Measurements from ENCODE around the gene GLIPR2. TPM values are rescaled to one million over a fixed set of nuclear protein-coding genes. Genes with fewer than 3 reads are reported as not detected.

GLIPR2 gene
- total RNA-seq, 1 experiment from 2014 or later: 0.96 TPM

- H3K27me3 Mint-ChIP-seq (ENCODE audit: insufficient read depth, unreplicated experiment): peaks cover 23% of the 10 kb centered on the region
- BruUV-seq (replicated peaks): no TSS peak
- peaks cover 4% of the 10 kb centered on the region for H3K4me1 Mint-ChIP-seq (ENCODE audit: insufficient read depth, unreplicated experiment)
- TF ChIP-seq CTCF (IDR thresholded peaks at IDR 0.05; ENCODE audit: unreplicated experiment): no peak
- DNase-seq (ENCODE audit: unreplicated experiment): no peak
- ChIA-PET CTCF (interaction anchor here (1.2 to 2.1 kb wide), 3 partner anchors 8 to 137 kb away, joined by 3 to 5 read pairs (median 3); no protein-coding TSS in a partner anchor), POLR2A (no interaction called here)
- no peak overlapping the region for H3K27ac Mint-ChIP-seq (ENCODE audit: low read depth, unreplicated experiment)
- no peak overlapping the region for H3K4me3 Mint-ChIP-seq (ENCODE audit: unreplicated experiment)
- H3K36me3 Mint-ChIP-seq (ENCODE audit: insufficient read depth, unreplicated experiment): no peaks in the 10 kb centered on the region
- intact Hi-C loops (cut with micrococcal nuclease): no loop called here
- H3K9me3 Mint-ChIP-seq (ENCODE audit: unreplicated experiment): peaks cover 11% of the 10 kb centered on the region
Measured at GRCh38 chr9:36144309-36145232, 8.0 kb downstream of the GLIPR2 start.

GRCh38 chr9:36145970-36146369 lies 9.4 kb downstream of the GLIPR2 start:
- BruUV-seq (replicated peaks): no TSS peak
- peaks cover 4% of the 10 kb centered on the region for H3K4me1 Mint-ChIP-seq (ENCODE audit: insufficient read depth, unreplicated experiment)
- TF ChIP-seq CTCF (IDR thresholded peaks at IDR 0.05; ENCODE audit: unreplicated experiment): no peak
- no peak for DNase-seq (ENCODE audit: unreplicated experiment)
- H3K9me3 Mint-ChIP-seq (ENCODE audit: unreplicated experiment): peaks cover 11% of the 10 kb centered on the region
- intact Hi-C loops (cut with micrococcal nuclease): no loop called here
- no peak overlapping the region for H3K27ac Mint-ChIP-seq (ENCODE audit: low read depth, unreplicated experiment)
- ChIA-PET CTCF (no interaction called here), POLR2A (no interaction called here)
- H3K4me3 Mint-ChIP-seq (ENCODE audit: unreplicated experiment): no peak overlapping the region
- H3K27me3 Mint-ChIP-seq (ENCODE audit: insufficient read depth, unreplicated experiment): peaks cover 23% of the 10 kb centered on the region
- no peaks in the 10 kb centered on the region for H3K36me3 Mint-ChIP-seq (ENCODE audit: insufficient read depth, unreplicated experiment)

GRCh38 chr9:36146651-36147050 lies 10.1 kb downstream of the GLIPR2 start:
- CTCF ChIA-PET: interaction anchor here (2.9 kb wide), 1 partner anchor 20 kb away, joined by 20 read pairs; no protein-coding TSS in a partner anchor
- H3K27ac Mint-ChIP-seq (ENCODE audit: low read depth, unreplicated experiment): no peak overlapping the region

More at GRCh38 chr9:36146651-36147050, 10.1 kb downstream of the GLIPR2 start:
- BruUV-seq (replicated peaks): no TSS peak
- peaks cover 4% of the 10 kb centered on the region for H3K4me1 Mint-ChIP-seq (ENCODE audit: insufficient read depth, unreplicated experiment)
- peaks cover 11% of the 10 kb centered on the region for H3K9me3 Mint-ChIP-seq (ENCODE audit: unreplicated experiment)
- POLR2A ChIA-PET: no interaction called here
- DNase-seq (ENCODE audit: unreplicated experiment): no peak
- H3K27me3 Mint-ChIP-seq (ENCODE audit: insufficient read depth, unreplicated experiment): peaks cover 23% of the 10 kb centered on the region
- no peak overlapping the region for H3K4me3 Mint-ChIP-seq (ENCODE audit: unreplicated experiment)
- no peaks in the 10 kb centered on the region for H3K36me3 Mint-ChIP-seq (ENCODE audit: insufficient read depth, unreplicated experiment)
- TF ChIP-seq CTCF (IDR thresholded peaks at IDR 0.05; ENCODE audit: unreplicated experiment): no peak
- intact Hi-C loops (cut with micrococcal nuclease): no loop called here

All from MCF 10A (cell line).